ENCODE measurements around the gene ASH1L. TPM values are rescaled to one million over a fixed set of nuclear protein-coding genes. Genes with fewer than 3 reads are reported as not detected.

Gene ASH1L
- total and polyA plus RNA-seq, 9 of the 15 experiments (the other 6 are each of a cell fraction or from before 2014, with no cell fraction given) = 2.0 to 23.3 (median 14.6) TPM

DNA sequence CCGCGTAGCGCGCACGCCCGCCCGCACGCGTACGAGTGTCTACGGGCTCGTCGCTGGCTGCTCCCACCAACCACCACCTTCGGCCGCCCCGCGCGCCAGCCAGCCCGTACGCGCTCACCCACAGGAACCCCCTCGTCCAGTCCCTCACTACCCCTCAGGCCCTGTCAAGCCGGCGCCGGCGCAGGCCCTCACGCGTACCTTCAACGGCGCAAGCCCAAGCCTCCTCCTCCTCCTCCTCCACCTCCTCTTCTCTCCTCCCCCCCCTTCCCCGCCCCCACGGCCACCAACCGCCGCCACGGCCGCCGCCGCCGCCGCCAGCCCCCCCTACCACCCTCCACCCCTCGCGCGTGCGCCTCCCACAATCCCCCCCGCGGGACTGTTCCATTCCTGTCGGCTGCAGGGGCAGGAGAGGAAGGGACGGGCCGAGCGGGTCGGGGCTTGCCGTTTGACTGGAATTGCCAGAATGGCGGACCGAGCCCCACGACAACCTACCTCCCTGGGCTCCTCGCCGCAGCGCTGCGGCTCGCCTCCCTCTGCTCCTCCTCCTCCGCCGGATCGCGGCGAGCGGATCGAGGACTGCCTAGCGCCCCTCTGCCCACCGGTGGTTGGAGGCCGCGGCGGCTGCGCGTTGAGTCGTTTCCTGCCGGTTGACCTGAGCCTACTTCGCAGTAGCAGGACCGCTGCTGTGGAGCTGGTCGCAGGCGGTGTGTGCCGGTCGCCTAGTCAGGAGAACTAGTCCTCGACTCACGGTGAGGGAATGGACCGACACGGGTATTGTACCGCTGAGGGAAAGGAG is at the start of gene ASH1L (continued):
- no peak for TF ChIP-seq ZNF41 (CRISPR knock-in tag; conservative IDR thresholded peaks at IDR 0.05)
- no peak for TF ChIP-seq ZC3H8 (IDR thresholded peaks at IDR 0.05)
- TF ChIP-seq POLR3G (IDR thresholded peaks at IDR 0.05; ENCODE audit: extremely low read depth, insufficient read length, insufficient replicate concordance) = no peak
- TF ChIP-seq, protein P1, sequence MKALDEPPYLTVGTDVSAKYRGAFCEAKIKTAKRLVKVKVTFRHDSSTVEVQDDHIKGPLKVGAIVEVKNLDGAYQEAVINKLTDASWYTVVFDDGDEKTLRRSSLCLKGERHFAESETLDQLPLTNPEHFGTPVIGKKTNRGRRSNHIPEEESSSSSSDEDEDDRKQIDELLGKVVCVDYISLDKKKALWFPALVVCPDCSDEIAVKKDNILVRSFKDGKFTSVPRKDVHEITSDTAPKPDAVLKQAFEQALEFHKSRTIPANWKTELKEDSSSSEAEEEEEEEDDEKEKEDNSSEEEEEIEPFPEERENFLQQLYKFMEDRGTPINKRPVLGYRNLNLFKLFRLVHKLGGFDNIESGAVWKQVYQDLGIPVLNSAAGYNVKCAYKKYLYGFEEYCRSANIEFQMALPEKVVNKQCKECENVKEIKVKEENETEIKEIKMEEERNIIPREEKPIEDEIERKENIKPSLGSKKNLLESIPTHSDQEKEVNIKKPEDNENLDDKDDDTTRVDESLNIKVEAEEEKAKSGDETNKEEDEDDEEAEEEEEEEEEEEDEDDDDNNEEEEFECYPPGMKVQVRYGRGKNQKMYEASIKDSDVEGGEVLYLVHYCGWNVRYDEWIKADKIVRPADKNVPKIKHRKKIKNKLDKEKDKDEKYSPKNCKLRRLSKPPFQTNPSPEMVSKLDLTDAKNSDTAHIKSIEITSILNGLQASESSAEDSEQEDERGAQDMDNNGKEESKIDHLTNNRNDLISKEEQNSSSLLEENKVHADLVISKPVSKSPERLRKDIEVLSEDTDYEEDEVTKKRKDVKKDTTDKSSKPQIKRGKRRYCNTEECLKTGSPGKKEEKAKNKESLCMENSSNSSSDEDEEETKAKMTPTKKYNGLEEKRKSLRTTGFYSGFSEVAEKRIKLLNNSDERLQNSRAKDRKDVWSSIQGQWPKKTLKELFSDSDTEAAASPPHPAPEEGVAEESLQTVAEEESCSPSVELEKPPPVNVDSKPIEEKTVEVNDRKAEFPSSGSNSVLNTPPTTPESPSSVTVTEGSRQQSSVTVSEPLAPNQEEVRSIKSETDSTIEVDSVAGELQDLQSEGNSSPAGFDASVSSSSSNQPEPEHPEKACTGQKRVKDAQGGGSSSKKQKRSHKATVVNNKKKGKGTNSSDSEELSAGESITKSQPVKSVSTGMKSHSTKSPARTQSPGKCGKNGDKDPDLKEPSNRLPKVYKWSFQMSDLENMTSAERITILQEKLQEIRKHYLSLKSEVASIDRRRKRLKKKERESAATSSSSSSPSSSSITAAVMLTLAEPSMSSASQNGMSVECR (CRISPR knock-in tag; IDR thresholded peaks at IDR 0.05) = peak; percentile 73; the same call in 1 of the 2 replicates
- no peak for TF ChIP-seq ZKSCAN3 (CRISPR knock-in tag; IDR thresholded peaks at IDR 0.05)
- TF ChIP-seq, protein P2, sequence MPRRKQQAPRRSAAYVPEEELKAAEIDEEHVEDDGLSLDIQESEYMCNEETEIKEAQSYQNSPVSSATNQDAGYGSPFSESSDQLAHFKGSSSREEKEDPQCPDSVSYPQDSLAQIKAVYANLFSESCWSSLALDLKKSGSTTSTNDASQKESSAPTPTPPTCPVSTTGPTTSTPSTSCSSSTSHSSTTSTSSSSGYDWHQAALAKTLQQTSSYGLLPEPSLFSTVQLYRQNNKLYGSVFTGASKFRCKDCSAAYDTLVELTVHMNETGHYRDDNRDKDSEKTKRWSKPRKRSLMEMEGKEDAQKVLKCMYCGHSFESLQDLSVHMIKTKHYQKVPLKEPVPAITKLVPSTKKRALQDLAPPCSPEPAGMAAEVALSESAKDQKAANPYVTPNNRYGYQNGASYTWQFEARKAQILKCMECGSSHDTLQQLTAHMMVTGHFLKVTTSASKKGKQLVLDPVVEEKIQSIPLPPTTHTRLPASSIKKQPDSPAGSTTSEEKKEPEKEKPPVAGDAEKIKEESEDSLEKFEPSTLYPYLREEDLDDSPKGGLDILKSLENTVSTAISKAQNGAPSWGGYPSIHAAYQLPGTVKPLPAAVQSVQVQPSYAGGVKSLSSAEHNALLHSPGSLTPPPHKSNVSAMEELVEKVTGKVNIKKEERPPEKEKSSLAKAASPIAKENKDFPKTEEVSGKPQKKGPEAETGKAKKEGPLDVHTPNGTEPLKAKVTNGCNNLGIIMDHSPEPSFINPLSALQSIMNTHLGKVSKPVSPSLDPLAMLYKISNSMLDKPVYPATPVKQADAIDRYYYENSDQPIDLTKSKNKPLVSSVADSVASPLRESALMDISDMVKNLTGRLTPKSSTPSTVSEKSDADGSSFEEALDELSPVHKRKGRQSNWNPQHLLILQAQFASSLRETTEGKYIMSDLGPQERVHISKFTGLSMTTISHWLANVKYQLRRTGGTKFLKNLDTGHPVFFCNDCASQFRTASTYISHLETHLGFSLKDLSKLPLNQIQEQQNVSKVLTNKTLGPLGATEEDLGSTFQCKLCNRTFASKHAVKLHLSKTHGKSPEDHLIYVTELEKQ (CRISPR knock-in tag; IDR thresholded peaks at IDR 0.05) = no peak
- no peak; the same call in 1 of the 2 replicates for TF ChIP-seq MAFF (IDR thresholded peaks at IDR 0.05; ENCODE audit: low read length)
- TF ChIP-seq, protein P3, sequence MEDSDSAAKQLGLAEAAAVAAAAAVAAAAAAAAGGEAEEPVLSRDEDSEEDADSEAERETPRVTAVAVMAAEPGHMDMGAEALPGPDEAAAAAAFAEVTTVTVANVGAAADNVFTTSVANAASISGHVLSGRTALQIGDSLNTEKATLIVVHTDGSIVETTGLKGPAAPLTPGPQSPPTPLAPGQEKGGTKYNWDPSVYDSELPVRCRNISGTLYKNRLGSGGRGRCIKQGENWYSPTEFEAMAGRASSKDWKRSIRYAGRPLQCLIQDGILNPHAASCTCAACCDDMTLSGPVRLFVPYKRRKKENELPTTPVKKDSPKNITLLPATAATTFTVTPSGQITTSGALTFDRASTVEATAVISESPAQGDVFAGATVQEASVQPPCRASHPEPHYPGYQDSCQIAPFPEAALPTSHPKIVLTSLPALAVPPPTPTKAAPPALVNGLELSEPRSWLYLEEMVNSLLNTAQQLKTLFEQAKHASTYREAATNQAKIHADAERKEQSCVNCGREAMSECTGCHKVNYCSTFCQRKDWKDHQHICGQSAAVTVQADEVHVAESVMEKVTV (CRISPR knock-in tag; IDR thresholded peaks at IDR 0.05) = 0 out of 2 replicates have a peak, but pooled peaks have one; percentile 19
- TF ChIP-seq, protein P4, sequence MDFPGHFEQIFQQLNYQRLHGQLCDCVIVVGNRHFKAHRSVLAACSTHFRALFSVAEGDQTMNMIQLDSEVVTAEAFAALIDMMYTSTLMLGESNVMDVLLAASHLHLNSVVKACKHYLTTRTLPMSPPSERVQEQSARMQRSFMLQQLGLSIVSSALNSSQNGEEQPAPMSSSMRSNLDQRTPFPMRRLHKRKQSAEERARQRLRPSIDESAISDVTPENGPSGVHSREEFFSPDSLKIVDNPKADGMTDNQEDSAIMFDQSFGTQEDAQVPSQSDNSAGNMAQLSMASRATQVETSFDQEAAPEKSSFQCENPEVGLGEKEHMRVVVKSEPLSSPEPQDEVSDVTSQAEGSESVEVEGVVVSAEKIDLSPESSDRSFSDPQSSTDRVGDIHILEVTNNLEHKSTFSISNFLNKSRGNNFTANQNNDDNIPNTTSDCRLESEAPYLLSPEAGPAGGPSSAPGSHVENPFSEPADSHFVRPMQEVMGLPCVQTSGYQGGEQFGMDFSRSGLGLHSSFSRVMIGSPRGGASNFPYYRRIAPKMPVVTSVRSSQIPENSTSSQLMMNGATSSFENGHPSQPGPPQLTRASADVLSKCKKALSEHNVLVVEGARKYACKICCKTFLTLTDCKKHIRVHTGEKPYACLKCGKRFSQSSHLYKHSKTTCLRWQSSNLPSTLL (IDR thresholded peaks at IDR 0.05) = no peak
- no peak for TF ChIP-seq ZNF354B (CRISPR knock-in tag; IDR thresholded peaks at IDR 0.05)
- TF ChIP-seq, protein P5, sequence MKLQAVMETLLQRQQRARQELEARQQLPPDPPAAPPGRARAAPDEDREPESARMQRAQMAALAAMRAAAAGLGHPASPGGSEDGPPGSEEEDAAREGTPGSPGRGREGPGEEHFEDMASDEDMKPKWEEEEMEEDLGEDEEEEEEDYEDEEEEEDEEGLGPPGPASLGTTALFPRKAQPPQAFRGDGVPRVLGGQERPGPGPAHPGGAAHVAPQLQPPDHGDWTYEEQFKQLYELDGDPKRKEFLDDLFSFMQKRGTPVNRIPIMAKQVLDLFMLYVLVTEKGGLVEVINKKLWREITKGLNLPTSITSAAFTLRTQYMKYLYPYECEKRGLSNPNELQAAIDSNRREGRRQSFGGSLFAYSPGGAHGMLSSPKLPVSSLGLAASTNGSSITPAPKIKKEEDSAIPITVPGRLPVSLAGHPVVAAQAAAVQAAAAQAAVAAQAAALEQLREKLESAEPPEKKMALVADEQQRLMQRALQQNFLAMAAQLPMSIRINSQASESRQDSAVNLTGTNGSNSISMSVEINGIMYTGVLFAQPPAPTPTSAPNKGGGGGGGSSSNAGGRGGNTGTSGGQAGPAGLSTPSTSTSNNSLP (IDR thresholded peaks at IDR 0.05; ENCODE audit: borderline replicate concordance, low read depth, low read length) = peak; percentile 55; the same call in 1 of the 2 replicates
- TF ChIP-seq HNRNPH1 (optimal IDR thresholded peaks at IDR 0.05; ENCODE audit: low read depth, low read length) = no peak
- TF ChIP-seq BRD9 (IDR thresholded peaks at IDR 0.05; ENCODE audit: low read depth, partially characterized antibody) = no peak
